DMS153 treated with DMSO at 0.1 percent for 48 hours (cell line): ENCODE measurements around the gene CDH22.

Source experiments
- DNase-seq: peaks from one replicate; lab custom pipeline; 2025; ENCODE audit not compliant: unreplicated experiment; lab: John Stamatoyannopoulos, UW

The CDH22 gene

GRCh38 chr20:46270977-46271744 is 37.1 kb downstream of the CDH22 start:
- DNase-seq, result no peak

- DNase-seq, result no peak
Measured at GRCh38 chr20:46269372-46269771, 38.9 kb downstream of the CDH22 start.

- DNase-seq, result no peak
Measured at GRCh38 chr20:46268662-46269061, 39.6 kb downstream of the CDH22 start.

- DNase-seq, result no peak
Measured at GRCh38 chr20:46268131-46268614, 40.1 kb downstream of the CDH22 start.

- DNase-seq, result no peak
Measured at GRCh38 chr20:46267108-46268105, 40.9 kb downstream of the CDH22 start.

- no peak for DNase-seq
Measured at GRCh38 chr20:46265539-46265938, 42.8 kb downstream of the CDH22 start.

- DNase-seq, result peak; percentile 68
Measured at GRCh38 chr20:46264391-46265266, 43.7 kb downstream of the CDH22 start.

- no peak for DNase-seq
Measured at GRCh38 chr20:46261456-46262253, 46.6 kb downstream of the CDH22 start.

GRCh38 chr20:46260936-46261454 is 47.3 kb downstream of the CDH22 start:
- no peak for DNase-seq

- no peak for DNase-seq
Measured at GRCh38 chr20:46260480-46260879, 47.8 kb downstream of the CDH22 start.

GRCh38 chr20:46259260-46259859 is 48.9 kb downstream of the CDH22 start:
- no peak for DNase-seq

- no peak for DNase-seq
Measured at GRCh38 chr20:46257887-46258286, 50.4 kb downstream of the CDH22 start.

GRCh38 chr20:46256293-46256692 is 52.0 kb downstream of the CDH22 start:
- DNase-seq, result no peak

GRCh38 chr20:46255440-46256104 is 52.7 kb downstream of the CDH22 start:
- DNase-seq, result peak; percentile 96

GRCh38 chr20:46253391-46253790 is 54.9 kb downstream of the CDH22 start:
- DNase-seq, result peak; percentile 57

- no peak for DNase-seq
Measured at GRCh38 chr20:46252352-46253091, 55.8 kb downstream of the CDH22 start.

- DNase-seq, result no peak
Measured at GRCh38 chr20:46251211-46251673, 57.1 kb downstream of the CDH22 start.

- no peak for DNase-seq
Measured at GRCh38 chr20:46250772-46251171, 57.5 kb downstream of the CDH22 start.
